Osteocyte (in vitro differentiated cells): ENCODE results near the gene FXN. TPM values are rescaled to one million over a fixed set of nuclear protein-coding genes. Genes with fewer than 3 reads are reported as not detected.

ENCODE experiments used
- DNase-seq: peaks from one replicate; pipeline ENCODE4 v3.0.0; 2021; ENCODE audit warnings: mixed read lengths; ENCODE audit not compliant: unreplicated experiment; ENCODE audit errors: extremely low spot score
- H3K27ac Mint-ChIP-seq: one replicate; pipeline ENCODE4 v1.8.0; 2021; ENCODE audit warnings: mild to moderate bottlenecking, mixed read lengths; ENCODE audit not compliant: unreplicated experiment
- H3K27me3 Mint-ChIP-seq: one replicate; pipeline ENCODE4 v1.8.0; 2021; ENCODE audit warnings: mixed read lengths; ENCODE audit not compliant: unreplicated experiment
- H3K36me3 Mint-ChIP-seq: one replicate; pipeline ENCODE4 v1.8.0; 2021; ENCODE audit warnings: mixed read lengths; ENCODE audit not compliant: unreplicated experiment
- H3K4me1 Mint-ChIP-seq: one replicate; pipeline ENCODE4 v1.8.0; 2021; ENCODE audit warnings: mixed read lengths; ENCODE audit not compliant: unreplicated experiment
- H3K4me3 Mint-ChIP-seq: one replicate; pipeline ENCODE4 v1.8.0; 2021; ENCODE audit warnings: mild to moderate bottlenecking, moderate library complexity, mixed read lengths; ENCODE audit not compliant: unreplicated experiment
- H3K9me3 Mint-ChIP-seq: one replicate; pipeline ENCODE4 v1.8.0; 2021; ENCODE audit warnings: mixed read lengths; ENCODE audit not compliant: unreplicated experiment
- CTCF ChIP-seq: fragments of 200-600 bp; sonication (generic); IDR thresholded peaks from 2 replicates; pipeline ENCODE4 v1.5.0; 2021; ENCODE audit warnings: antibody characterized with exemption, mild to moderate bottlenecking, moderate library complexity
- total RNA-seq: library from RNA; stranded (reverse); gene quantifications from 2 replicates; pipeline ENCODE4 v1.2.1, GENCODE V29; 2021

FXN gene
- total RNA-seq, 1 donor from 2014 or later: 9.8 TPM

- Mint-ChIP-seq H3K4me1 (peaks cover 12% of the 10 kb centered on the region), H3K9me3 (no peaks in the 10 kb centered on the region), H3K36me3 (no peaks in the 10 kb centered on the region), H3K27me3 (no peaks in the 10 kb centered on the region), H3K27ac (peak overlapping the region; percentile 98), H3K4me3 (peak overlapping the region; percentile 94)
- DNase-seq: peak; percentile 84
- TF ChIP-seq CTCF: no peak
Observed at GRCh38 chr9:69121155-69122081, 85.9 kb downstream of the FXN start.

GRCh38 chr9:69122082-69122548 is 86.6 kb downstream of the FXN start:
- TF ChIP-seq CTCF: no peak
- Mint-ChIP-seq H3K36me3 (no peaks in the 10 kb centered on the region), H3K4me1 (peaks cover 12% of the 10 kb centered on the region), H3K4me3 (peak overlapping the region; percentile 94), H3K27me3 (no peaks in the 10 kb centered on the region), H3K27ac (peak overlapping the region; percentile 98), H3K9me3 (no peaks in the 10 kb centered on the region)
- DNase-seq: peak; percentile 92

GRCh38 chr9:69122549-69123141 is 87.1 kb downstream of the FXN start:
- H3K4me3 Mint-ChIP-seq: peak overlapping the region; percentile 94
- peak overlapping the region; percentile 98 for H3K27ac Mint-ChIP-seq
- no peaks in the 10 kb centered on the region for H3K9me3 Mint-ChIP-seq
- no peaks in the 10 kb centered on the region for H3K27me3 Mint-ChIP-seq
- no peak for DNase-seq
- H3K4me1 Mint-ChIP-seq: peaks cover 12% of the 10 kb centered on the region
- H3K36me3 Mint-ChIP-seq: no peaks in the 10 kb centered on the region
- no peak for TF ChIP-seq CTCF

DNA sequence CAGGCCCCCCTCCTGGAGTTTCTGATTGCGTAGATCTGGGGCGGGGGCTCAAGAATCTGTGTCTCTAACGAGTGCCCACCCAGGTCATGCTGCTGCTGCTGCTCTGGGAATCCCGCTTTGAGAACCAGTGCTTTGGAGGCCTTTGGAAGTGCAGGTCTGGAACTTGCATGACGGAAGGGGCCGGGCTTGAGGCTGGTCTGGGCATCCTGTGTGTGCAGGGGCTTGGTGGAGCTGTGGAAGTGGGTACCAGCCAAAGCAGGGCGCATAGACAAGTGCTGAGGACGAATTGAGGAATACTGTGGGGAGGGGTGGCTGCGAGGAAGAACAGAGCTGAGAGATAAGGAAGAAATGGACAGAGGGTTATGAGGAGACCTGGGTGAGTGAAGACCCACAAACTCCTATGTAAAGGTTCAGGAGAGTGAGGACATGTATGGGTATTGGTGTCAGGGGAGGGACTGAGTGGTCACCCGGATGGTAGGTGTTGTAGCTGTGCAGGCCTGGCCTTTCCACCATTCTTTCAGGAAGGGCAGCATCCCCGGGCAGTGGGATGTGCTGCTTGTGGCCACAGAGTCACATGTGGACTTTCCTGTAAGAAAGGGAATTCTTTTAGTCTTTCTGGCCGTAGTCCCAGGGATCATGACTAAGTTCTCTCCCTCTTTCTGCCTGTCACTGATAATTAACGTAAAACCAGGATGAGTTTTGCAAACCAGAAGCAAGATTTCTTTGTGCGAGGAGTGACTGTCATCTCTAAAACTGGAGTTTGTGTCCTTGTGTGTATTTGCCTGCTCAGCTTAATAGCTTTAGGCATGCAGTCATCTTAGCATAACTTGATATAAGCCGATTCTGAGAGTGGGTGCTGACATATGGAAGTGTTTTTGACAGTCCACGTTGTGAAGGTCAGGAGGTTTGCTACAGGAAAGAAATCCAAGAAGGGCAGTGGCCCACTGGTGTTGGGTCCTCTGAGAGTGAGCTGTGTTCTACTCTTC is 95.2 kb downstream of the FXN start:
- no peak for TF ChIP-seq CTCF
- peak; percentile 79 for DNase-seq
- Mint-ChIP-seq H3K4me1 (peaks cover 40% of the 10 kb centered on the region), H3K27ac (peak overlapping the region; percentile 87), H3K27me3 (no peaks in the 10 kb centered on the region), H3K36me3 (peaks cover 5% of the 10 kb centered on the region), H3K9me3 (no peaks in the 10 kb centered on the region), H3K4me3 (peak overlapping the region; percentile 12)
